Astrocyte (in vitro differentiated cells and primary cell): ENCODE data around the gene POU2F1. TPM values are rescaled to one million over a fixed set of nuclear protein-coding genes. Genes with fewer than 3 reads are reported as not detected.

Source experiments
- DNase-seq: peaks from one replicate; pipeline ENCODE4 v3.0.0-alpha.2; 2010; ENCODE audit warnings: low read depth
- FAIRE-seq: peaks from 2 replicates; lab custom pipeline; 2011; peaks lifted over from hg19 to GRCh38; lab: Jason Lieb, UNC
- H2AFZ ChIP-seq: 2 replicates; pipeline ENCODE4 v1.6.0; 2012; ENCODE audit warnings: low read depth, low read length, inconsistent platforms
- H3K27ac ChIP-seq: 2 replicates; pipeline ENCODE4 v1.5.1; 2011; ENCODE audit warnings: low read depth, low read length, inconsistent platforms
- H3K27me3 ChIP-seq: 2 replicates; pipeline ENCODE4 v1.6.0; 2011; ENCODE audit warnings: low read length, inconsistent platforms; ENCODE audit not compliant: insufficient read depth
- H3K36me3 ChIP-seq: 2 replicates; pipeline ENCODE4 v1.5.1; 2011; ENCODE audit warnings: low read length, inconsistent platforms; ENCODE audit not compliant: insufficient read depth
- H3K4me1 ChIP-seq: 2 replicates; pipeline ENCODE4 v1.5.1; 2011; ENCODE audit warnings: low read length, inconsistent platforms; ENCODE audit not compliant: insufficient read depth
- H3K4me2 ChIP-seq: 2 replicates; pipeline ENCODE4 v1.6.0; 2012; ENCODE audit warnings: low read length, inconsistent platforms
- H3K4me3 ChIP-seq: 2 replicates; pipeline ENCODE4 v1.5.1; 2011; ENCODE audit warnings: low read depth, mild to moderate bottlenecking, low read length, inconsistent platforms; ENCODE audit not compliant: insufficient read depth
- H3K79me2 ChIP-seq: 2 replicates; pipeline ENCODE4 v1.6.0; 2012; ENCODE audit warnings: mild to moderate bottlenecking, low read length, inconsistent platforms; ENCODE audit not compliant: insufficient read depth
- H3K9ac ChIP-seq: 2 replicates; pipeline ENCODE4 v1.6.0; 2012; ENCODE audit warnings: mild to moderate bottlenecking, low read length, inconsistent platforms
- H3K9me3 ChIP-seq: 2 replicates; pipeline ENCODE4 v1.5.1; 2012; ENCODE audit warnings: low read depth, mild to moderate bottlenecking, low read length, inconsistent platforms; ENCODE audit not compliant: insufficient read depth
- H4K20me1 ChIP-seq: 2 replicates; pipeline ENCODE4 v1.6.0; 2012; ENCODE audit warnings: low read length, inconsistent platforms; ENCODE audit not compliant: insufficient read depth
- H3K27ac Mint-ChIP-seq: one replicate; pipeline ENCODE4 v1.8.0; 2021; ENCODE audit warnings: mild to moderate bottlenecking, mixed read lengths; ENCODE audit not compliant: unreplicated experiment
- H3K27me3 Mint-ChIP-seq: one replicate; pipeline ENCODE4 v1.8.0; 2021; ENCODE audit warnings: low read depth, mixed read lengths; ENCODE audit not compliant: unreplicated experiment
- H3K36me3 Mint-ChIP-seq: one replicate; pipeline ENCODE4 v1.8.0; 2021; ENCODE audit warnings: low read depth, mixed read lengths; ENCODE audit not compliant: unreplicated experiment
- H3K4me1 Mint-ChIP-seq: one replicate; pipeline ENCODE4 v1.8.0; 2021; ENCODE audit warnings: low read depth, mixed read lengths; ENCODE audit not compliant: unreplicated experiment
- H3K4me3 Mint-ChIP-seq: one replicate; pipeline ENCODE4 v1.8.0; 2021; ENCODE audit warnings: mild to moderate bottlenecking, moderate library complexity, mixed read lengths; ENCODE audit not compliant: unreplicated experiment
- H3K9me3 Mint-ChIP-seq: one replicate; pipeline ENCODE4 v1.8.0; 2021; ENCODE audit warnings: mild to moderate bottlenecking, mixed read lengths; ENCODE audit not compliant: unreplicated experiment
- EZH2 ChIP-seq: IDR thresholded peaks from 2 replicates; pipeline ENCODE4 v1.6.1; 2012; ENCODE audit warnings: mild to moderate bottlenecking, low read length, inconsistent platforms; ENCODE audit not compliant: insufficient read depth
- total RNA-seq: library from RNA; stranded (reverse); gene quantifications from 2 replicates; pipeline ENCODE4 v1.2.1, GENCODE V29; 2021
- TF ChIP-seq, protein P1 (sequence below): IDR thresholded peaks from 2 replicates; pipeline ENCODE4 v1.5.1; 2011; ENCODE audit warnings: low read depth, mild to moderate bottlenecking, inconsistent platforms, low read length, moderate library complexity; ENCODE audit not compliant: insufficient read depth

Gene POU2F1
- total RNA-seq, 1 donor from 2014 or later: 21.7 TPM

DNA sequence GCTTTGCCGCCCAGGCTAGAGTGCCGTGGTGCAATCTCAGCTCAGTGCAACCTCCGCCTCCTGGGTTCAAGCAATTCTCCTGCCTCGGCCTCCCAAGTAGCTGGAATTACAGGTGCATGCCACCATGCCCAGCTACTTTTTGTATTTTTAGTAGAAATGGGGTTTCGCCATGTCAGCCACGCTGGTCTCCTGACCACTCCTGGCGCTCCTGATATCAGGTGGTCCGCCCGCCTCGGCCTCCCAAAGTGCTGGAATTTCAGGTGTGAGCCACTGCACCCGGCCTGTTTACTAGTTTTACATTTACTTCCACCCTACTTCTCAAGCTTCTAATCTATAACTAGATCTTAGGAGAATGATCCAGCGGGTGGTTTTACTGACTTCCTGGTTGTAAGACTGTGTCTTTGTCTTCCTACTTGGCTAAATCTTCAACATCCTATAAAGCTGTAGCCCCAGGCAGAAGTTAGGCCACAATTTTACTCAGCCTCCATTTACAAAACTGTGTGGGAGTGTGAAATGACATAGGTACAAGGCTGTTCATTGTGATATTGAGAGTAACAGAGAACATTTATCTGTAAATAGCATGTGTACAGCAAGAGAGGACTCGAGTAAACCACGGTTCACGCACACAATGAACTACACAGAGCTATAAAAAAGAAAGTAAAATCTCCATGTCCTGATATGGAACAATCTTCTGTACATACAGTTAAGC, 9.6 kb upstream of the POU2F1 start:
- no peak for FAIRE-seq
- TF ChIP-seq EZH2: no peak
- TF ChIP-seq, protein P1, sequence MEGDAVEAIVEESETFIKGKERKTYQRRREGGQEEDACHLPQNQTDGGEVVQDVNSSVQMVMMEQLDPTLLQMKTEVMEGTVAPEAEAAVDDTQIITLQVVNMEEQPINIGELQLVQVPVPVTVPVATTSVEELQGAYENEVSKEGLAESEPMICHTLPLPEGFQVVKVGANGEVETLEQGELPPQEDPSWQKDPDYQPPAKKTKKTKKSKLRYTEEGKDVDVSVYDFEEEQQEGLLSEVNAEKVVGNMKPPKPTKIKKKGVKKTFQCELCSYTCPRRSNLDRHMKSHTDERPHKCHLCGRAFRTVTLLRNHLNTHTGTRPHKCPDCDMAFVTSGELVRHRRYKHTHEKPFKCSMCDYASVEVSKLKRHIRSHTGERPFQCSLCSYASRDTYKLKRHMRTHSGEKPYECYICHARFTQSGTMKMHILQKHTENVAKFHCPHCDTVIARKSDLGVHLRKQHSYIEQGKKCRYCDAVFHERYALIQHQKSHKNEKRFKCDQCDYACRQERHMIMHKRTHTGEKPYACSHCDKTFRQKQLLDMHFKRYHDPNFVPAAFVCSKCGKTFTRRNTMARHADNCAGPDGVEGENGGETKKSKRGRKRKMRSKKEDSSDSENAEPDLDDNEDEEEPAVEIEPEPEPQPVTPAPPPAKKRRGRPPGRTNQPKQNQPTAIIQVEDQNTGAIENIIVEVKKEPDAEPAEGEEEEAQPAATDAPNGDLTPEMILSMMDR: no peak
- Mint-ChIP-seq H3K9me3 (peaks cover 10% of the 10 kb centered on the region), H3K36me3 (no peaks in the 10 kb centered on the region), H3K27ac (no peak overlapping the region), H3K4me1 (no peaks in the 10 kb centered on the region), H3K27me3 (no peaks in the 10 kb centered on the region), H3K4me3 (no peak overlapping the region)
- Histone ChIP-seq H3K9ac (no peak overlapping the region), H2AFZ (no peak overlapping the region), H3K4me2 (no peak overlapping the region), H3K9me3 (no peaks in the 10 kb centered on the region), H3K36me3 (no peaks in the 10 kb centered on the region), H3K4me3 (no peak overlapping the region), H3K27me3 (no peaks in the 10 kb centered on the region), H3K27ac (no peak overlapping the region), H4K20me1 (no peaks in the 10 kb centered on the region), H3K79me2 (no peaks in the 10 kb centered on the region), H3K4me1 (no peaks in the 10 kb centered on the region)
- DNase-seq: no peak

DNA sequence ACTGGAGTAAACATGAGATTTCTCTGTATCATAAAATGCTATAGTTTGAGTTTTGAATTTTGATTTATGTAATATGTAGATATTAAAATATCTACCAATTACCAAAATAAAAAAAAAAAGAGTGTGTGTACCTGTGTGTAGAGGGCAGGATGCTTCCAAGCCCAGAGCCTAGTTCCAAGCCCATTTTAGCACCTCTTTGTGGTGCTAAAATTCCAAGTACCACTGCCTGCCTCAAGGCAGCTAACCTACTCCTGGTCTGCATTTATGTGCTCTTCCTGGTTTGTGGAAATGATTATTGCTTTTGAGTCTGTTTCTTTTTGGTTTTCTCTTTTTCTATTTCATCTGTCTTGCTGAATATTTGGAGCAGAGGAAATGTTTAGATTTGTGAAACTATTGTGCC, 8.7 kb upstream of the POU2F1 start:
- no peak for FAIRE-seq
- Histone ChIP-seq H3K79me2 (no peaks in the 10 kb centered on the region), H4K20me1 (no peaks in the 10 kb centered on the region), H3K27me3 (no peaks in the 10 kb centered on the region), H3K9me3 (no peaks in the 10 kb centered on the region), H3K4me2 (no peak overlapping the region), H3K36me3 (no peaks in the 10 kb centered on the region), H3K27ac (no peak overlapping the region), H3K9ac (no peak overlapping the region), H3K4me1 (no peaks in the 10 kb centered on the region), H3K4me3 (no peak overlapping the region), H2AFZ (no peak overlapping the region)
- H3K4me3 Mint-ChIP-seq: no peak overlapping the region
- H3K4me1 Mint-ChIP-seq: no peaks in the 10 kb centered on the region
- no peaks in the 10 kb centered on the region for H3K36me3 Mint-ChIP-seq
- no peak overlapping the region for H3K27ac Mint-ChIP-seq
- peaks cover 10% of the 10 kb centered on the region for H3K9me3 Mint-ChIP-seq
- H3K27me3 Mint-ChIP-seq: no peaks in the 10 kb centered on the region
- no peak for TF ChIP-seq EZH2
- TF ChIP-seq, protein P1: no peak
- DNase-seq: no peak

DNA sequence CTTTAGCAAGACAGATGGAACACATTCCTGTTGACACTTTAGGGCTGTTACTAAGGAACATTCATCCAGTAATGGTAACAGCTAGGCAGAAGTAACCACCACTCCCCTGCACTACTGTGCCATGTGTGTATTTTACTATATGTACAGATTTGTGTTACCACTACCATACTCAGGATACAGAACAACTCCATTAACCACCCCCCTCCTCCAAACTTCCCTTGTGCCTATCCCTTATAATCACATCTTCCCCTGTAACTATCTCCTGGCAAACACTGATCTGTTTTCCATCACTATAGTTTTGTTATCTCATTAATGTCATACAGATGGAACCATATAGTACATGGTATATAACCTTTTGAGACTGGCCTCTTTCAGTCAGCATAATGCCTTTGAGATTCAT, 3.9 kb upstream of the POU2F1 start:
- Histone ChIP-seq H3K4me1 (no peaks in the 10 kb centered on the region), H4K20me1 (no peaks in the 10 kb centered on the region), H3K27me3 (no peaks in the 10 kb centered on the region), H2AFZ (no peak overlapping the region), H3K4me3 (no peak overlapping the region), H3K9ac (no peak overlapping the region), H3K79me2 (no peaks in the 10 kb centered on the region), H3K36me3 (no peaks in the 10 kb centered on the region), H3K27ac (no peak overlapping the region), H3K4me2 (no peak overlapping the region), H3K9me3 (no peaks in the 10 kb centered on the region)
- no peak for FAIRE-seq
- no peaks in the 10 kb centered on the region for H3K36me3 Mint-ChIP-seq
- no peaks in the 10 kb centered on the region for H3K27me3 Mint-ChIP-seq
- no peaks in the 10 kb centered on the region for H3K9me3 Mint-ChIP-seq
- TF ChIP-seq, protein P1: no peak
- TF ChIP-seq EZH2: no peak
- H3K27ac Mint-ChIP-seq: no peak overlapping the region
- no peaks in the 10 kb centered on the region for H3K4me1 Mint-ChIP-seq
- no peak for DNase-seq
- H3K4me3 Mint-ChIP-seq: no peak overlapping the region
